Tibial artery (tissue), 4 donors: Measurements from ENCODE around the gene KLF6.

Source experiments
- DNase-seq, 2 donors: peaks; one replicate each; pipeline ENCODE4 v3.0.0-alpha.2; 2019
- H3K27ac ChIP-seq, 2 donors: fragments of 200-600 bp; sonication (generic) in 1 of 2; 1 replicate in 1 of 2; 2 replicates in 1 of 2; pipeline ENCODE4 v1.5.1; 2018 to 2019; ENCODE audit warnings: mild to moderate bottlenecking in 1 of 2
- H3K27me3 ChIP-seq, 2 donors: fragments of 200-600 bp; sonication (generic) in 1 of 2; one replicate each; pipeline versions ENCODE4 v1.5.1 to v1.6.0; 2016 to 2019
- H3K36me3 ChIP-seq, 3 donors: fragments of 200-600 bp; sonication (generic) in 2 of 3; one replicate each; pipeline ENCODE4 v1.5.1; 2016 to 2019; ENCODE audit warnings: mild to moderate bottlenecking in 2 of 3
- H3K4me1 ChIP-seq, 4 donors: fragments of 200-600 bp; sonication (generic) in 2 of 4; 1 replicate in 3 of 4; 2 replicates in 1 of 4; pipeline ENCODE4 v1.5.1; 2016 to 2019
- H3K4me3 ChIP-seq, 2 donors: fragments of 200-600 bp; sonication (generic) in 1 of 2; 1 replicate in 1 of 2; 2 replicates in 1 of 2; pipeline ENCODE4 v1.5.1; 2018 to 2019; ENCODE audit warnings: mild to moderate bottlenecking in 2 of 2
- H3K9me3 ChIP-seq, 3 donors: fragments of 200-600 bp; sonication (generic) in 1 of 3; one replicate each; pipeline ENCODE4 v1.5.1; 2016 to 2019
- intact Hi-C: fragments of 100-400 bp; cut with DNase I; formaldehyde crosslinking; loops from one replicate; pipeline ENCODE4 v1.15.0; 2023; ENCODE audit warnings: low total_unique reads
- TF ChIP-seq, protein P1 (sequence below), 2 experiments: fragments of 200-600 bp in 1 of 2; fragments of 450-650 bp in 1 of 2; IDR thresholded peaks; one replicate each; pipeline ENCODE4 v1.5.1; 2017 to 2019; ENCODE audit warnings: antibody characterized with exemption in 2 of 2, mild to moderate bottlenecking in 1 of 2, moderate library complexity in 1 of 2

KLF6 gene

DNA sequence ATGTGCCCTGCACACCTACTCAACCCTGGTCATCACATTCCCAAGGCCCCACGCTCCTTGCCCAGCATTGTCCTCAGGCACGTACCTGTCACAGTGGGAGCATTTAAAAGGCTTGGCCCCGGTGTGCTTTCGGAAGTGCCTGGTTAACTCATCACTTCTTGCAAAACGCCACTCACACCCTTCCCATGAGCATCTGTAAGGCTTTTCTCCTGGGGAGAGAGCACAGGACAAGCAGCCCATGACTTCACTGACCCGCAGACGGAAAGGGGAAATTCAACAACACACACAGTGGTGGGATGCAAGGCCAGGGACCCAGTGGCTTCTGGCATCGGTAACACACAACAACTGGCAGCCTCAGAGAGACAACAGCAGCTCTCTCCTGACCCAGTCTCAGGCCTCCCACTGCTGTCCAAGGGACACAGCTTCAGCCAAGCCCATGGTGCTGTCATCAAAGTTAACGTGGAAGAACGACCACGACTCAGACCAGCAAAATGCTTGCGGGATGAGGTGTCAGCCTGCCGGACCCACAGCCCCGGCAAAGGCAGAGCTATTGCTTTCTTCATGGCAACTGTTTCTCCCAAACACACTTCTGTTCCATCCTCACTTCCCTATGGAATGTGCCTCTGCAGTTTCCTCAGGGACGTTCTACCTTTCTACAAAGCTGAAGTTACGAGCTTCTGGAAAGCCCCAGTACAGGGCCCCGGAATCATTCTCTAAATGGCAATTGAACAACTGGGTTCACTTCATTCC, 4.8 kb downstream of the KLF6 start:
- Histone ChIP-seq H3K9me3 (no peaks in the 10 kb centered on the region), H3K36me3 (peaks cover 55 to 62% (median 58%) of the 10 kb centered on the region in 3 donors), H3K27me3 (no peaks in the 10 kb centered on the region), H3K4me1 (peaks cover 0 to 56% (median 43%) of the 10 kb centered on the region in 4 donors), H3K4me3 (peak overlapping the region; percentile 99), H3K27ac (peak overlapping the region; percentile 100)
- peak in 1 of 2 donors; percentile 41 for DNase-seq
- intact Hi-C loops, result loop anchor here (5.0 to 10.0 kb wide), 7 partner anchors 277 to 985 kb away; no protein-coding TSS in a partner anchor
- TF ChIP-seq, protein P1, sequence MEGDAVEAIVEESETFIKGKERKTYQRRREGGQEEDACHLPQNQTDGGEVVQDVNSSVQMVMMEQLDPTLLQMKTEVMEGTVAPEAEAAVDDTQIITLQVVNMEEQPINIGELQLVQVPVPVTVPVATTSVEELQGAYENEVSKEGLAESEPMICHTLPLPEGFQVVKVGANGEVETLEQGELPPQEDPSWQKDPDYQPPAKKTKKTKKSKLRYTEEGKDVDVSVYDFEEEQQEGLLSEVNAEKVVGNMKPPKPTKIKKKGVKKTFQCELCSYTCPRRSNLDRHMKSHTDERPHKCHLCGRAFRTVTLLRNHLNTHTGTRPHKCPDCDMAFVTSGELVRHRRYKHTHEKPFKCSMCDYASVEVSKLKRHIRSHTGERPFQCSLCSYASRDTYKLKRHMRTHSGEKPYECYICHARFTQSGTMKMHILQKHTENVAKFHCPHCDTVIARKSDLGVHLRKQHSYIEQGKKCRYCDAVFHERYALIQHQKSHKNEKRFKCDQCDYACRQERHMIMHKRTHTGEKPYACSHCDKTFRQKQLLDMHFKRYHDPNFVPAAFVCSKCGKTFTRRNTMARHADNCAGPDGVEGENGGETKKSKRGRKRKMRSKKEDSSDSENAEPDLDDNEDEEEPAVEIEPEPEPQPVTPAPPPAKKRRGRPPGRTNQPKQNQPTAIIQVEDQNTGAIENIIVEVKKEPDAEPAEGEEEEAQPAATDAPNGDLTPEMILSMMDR (IDR thresholded peaks at IDR 0.05), result no peak

DNA sequence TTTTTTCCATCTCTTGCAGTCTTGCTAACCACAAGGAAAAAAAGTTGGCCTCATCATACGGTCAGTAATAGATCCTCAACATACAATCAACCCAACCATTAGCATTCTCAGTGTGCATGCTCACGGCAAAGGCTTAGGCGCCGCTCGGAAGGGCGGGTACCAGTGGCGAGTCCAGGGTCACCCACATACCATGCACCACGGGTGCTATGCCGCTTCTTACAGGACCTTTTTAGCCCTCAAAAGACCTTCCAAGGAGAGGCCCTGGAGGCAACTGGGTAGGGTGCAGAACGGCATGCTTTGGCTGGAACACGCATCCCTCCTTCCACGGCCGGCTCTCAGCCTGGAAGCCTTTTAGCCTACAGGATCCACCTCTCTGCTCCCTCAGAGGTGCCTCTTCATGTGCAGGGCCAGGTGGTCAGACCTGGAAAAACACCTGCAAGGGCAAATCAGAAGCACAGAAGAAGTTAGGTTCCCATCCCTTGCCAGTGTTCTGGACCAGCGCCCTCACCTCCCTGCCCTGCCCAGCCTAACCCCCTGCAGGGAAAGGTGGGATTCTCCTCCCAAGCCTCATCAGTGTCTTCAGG, 5.8 kb downstream of the KLF6 start:
- peaks cover 55 to 62% (median 58%) of the 10 kb centered on the region in 3 donors for H3K36me3 ChIP-seq
- H3K4me1 ChIP-seq, result peaks cover 0 to 63% (median 48%) of the 10 kb centered on the region in 4 donors
- H3K27me3 ChIP-seq, result no peaks in the 10 kb centered on the region
- intact Hi-C loops, result no loop called here
- TF ChIP-seq, protein P1 (IDR thresholded peaks at IDR 0.05), result no peak
- H3K27ac ChIP-seq, result peak overlapping the region; percentile 100
- no peak for DNase-seq
- H3K4me3 ChIP-seq, result peak overlapping the region; percentile 99
- no peaks in the 10 kb centered on the region for H3K9me3 ChIP-seq

DNA sequence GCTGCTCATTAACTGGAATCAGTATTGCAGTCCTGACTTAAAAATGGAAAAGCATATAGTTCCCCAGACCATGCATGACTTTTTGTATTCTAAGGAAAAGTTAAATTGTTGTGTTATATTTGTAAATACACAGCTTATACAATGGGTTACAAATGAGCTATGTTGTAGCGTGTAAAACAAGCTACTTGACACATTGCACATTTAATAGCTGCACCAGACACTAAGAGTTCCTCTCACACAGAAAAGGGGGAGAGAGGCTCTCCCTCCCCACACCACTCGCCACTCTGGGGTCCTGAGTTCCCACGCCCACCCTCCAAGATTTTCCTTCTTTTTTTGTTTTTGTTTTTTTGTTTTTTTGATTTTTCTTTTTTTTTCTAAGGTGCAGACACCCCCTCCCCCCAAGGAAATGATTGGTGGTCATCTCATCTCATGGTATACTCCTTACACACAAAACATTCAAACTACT, 6.3 kb downstream of the KLF6 start:
- Histone ChIP-seq H3K27ac (peak overlapping the region; percentile 100), H3K36me3 (peaks cover 55 to 62% (median 58%) of the 10 kb centered on the region in 3 donors), H3K9me3 (no peaks in the 10 kb centered on the region), H3K27me3 (no peaks in the 10 kb centered on the region), H3K4me1 (peaks cover 0 to 65% (median 48%) of the 10 kb centered on the region in 4 donors), H3K4me3 (peak overlapping the region; percentile 99)
- TF ChIP-seq, protein P1 (IDR thresholded peaks at IDR 0.05), result no peak
- DNase-seq, result no peak
- intact Hi-C loops, result no loop called here

DNA sequence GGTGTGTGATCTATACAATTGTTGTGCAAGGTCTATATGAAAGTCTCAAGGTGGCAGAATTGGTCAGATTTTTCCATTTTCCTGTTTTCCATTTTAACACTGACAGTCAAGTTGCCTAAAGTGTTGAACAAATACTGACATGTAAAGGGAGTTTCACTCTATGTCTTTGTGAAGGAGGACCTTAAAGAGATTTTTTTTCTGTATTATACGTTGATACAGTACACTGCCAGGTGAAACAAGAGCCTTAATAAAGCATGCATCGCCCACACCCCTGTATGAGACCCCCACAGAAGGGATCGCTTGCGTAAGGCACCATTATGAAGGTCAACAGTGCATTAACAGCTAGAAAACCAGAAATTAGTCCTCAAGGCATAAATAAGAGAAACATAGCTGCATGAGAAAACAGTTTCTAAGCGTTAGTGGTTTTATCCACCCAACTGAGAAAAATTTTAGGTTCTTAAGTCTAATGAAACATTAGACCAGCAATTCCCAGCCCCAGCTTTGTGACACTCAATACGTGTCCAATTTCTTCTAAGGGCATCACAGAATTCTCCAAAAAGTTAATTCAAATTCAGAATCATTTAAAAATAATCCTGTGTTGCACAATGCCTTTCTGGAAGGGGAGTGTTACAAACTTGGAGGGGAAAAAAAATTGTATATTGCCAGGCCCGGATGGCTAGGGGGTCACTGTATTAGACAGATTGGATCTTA, 6.9 kb downstream of the KLF6 start:
- Histone ChIP-seq H3K27ac (peak overlapping the region; percentile 100), H3K36me3 (peaks cover 55 to 62% (median 58%) of the 10 kb centered on the region in 3 donors), H3K9me3 (no peaks in the 10 kb centered on the region), H3K4me3 (peak overlapping the region; percentile 99), H3K27me3 (no peaks in the 10 kb centered on the region), H3K4me1 (peaks cover 0 to 65% (median 48%) of the 10 kb centered on the region in 4 donors)
- DNase-seq, result no peak
- intact Hi-C loops, result no loop called here
- TF ChIP-seq, protein P1 (IDR thresholded peaks at IDR 0.05), result no peak

DNA sequence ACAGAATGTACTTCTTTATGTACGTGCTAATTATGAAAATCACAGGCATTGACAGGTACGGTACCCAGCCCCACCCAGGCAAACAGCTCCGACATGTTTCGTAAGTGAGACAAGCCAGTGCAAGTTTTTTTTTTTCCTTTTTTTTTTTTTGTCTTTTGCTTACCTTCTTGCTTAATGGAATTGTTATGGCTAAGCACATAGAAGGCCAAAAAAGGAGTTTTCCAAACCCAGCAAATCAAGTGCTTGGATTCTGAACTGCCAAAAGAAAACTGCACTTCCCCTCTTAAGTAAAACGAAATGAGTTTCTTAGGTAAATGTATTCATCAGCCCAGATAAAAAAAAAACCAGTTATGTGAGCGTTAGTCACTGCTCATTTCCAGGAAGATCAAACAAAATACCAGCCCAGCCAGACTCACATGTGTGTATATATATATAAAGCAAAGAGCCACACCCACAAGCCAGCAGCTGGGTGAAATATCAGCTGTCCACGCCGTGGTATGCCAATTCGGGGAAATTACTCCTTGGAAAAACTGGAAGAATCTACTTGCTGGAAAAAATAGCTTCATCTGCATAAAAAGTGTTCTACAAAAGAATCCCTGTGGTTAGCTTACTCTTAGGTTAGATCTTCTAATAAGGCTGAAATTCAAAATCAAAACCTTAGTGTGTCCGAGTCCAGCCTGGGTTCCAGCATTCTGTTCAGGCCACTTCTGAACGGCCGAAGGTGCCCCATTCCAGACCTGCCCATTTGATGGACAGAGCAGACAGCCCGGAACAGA, 8.0 kb downstream of the KLF6 start:
- TF ChIP-seq, protein P1 (IDR thresholded peaks at IDR 0.05), result no peak
- no peaks in the 10 kb centered on the region for H3K27me3 ChIP-seq
- H3K9me3 ChIP-seq, result no peaks in the 10 kb centered on the region
- peaks cover 54 to 62% (median 58%) of the 10 kb centered on the region in 3 donors for H3K36me3 ChIP-seq
- H3K27ac ChIP-seq, result peak overlapping the region; percentile 100
- intact Hi-C loops, result no loop called here
- peaks cover 0 to 65% (median 48%) of the 10 kb centered on the region in 4 donors for H3K4me1 ChIP-seq
- DNase-seq, result peak in 1 of 2 donors; percentile 55
- H3K4me3 ChIP-seq, result peak overlapping the region; percentile 3 to 99
